CD4-positive, alpha-beta memory T cell (primary cell): ENCODE data around the gene RBM23. TPM values are rescaled to one million over a fixed set of nuclear protein-coding genes. Genes with fewer than 3 reads are reported as not detected.
A peak's percentile ranks its signal among the peaks of the same experiment; 100 is the strongest.

ENCODE experiments used
- CTCF ChIA-PET: fragments of 350-600 bp; sonication (Branson Sonifier 250); formaldehyde crosslinking; loops from one replicate; lab custom pipeline; 2021; ENCODE audit warnings: inconsistent platforms; ENCODE audit not compliant: partially characterized antibody; lab: Charles Lee
- POLR2A ChIA-PET: fragments of 350-600 bp; sonication (Branson Sonifier 250); formaldehyde crosslinking; loops from one replicate; lab custom pipeline; 2021; ENCODE audit not compliant: partially characterized antibody; lab: Charles Lee
- DNase-seq, 5 donors: peaks; one replicate each; pipeline versions ENCODE4 v3.0.0 to v3.0.0-alpha.2; 2020 to 2022; ENCODE audit warnings: mixed read lengths in 1 of 5
- H3K27ac ChIP-seq: one replicate; pipeline ENCODE4 v1.7.0; 2013; ENCODE audit warnings: low read depth, low read length
- H3K27me3 ChIP-seq: 2 replicates; pipeline ENCODE4 v1.7.0; 2013; ENCODE audit warnings: mild to moderate bottlenecking, low read length, moderate library complexity; ENCODE audit not compliant: insufficient read depth
- H3K36me3 ChIP-seq: 2 replicates; pipeline ENCODE4 v1.7.0; 2013; ENCODE audit warnings: mild to moderate bottlenecking, low read length, moderate library complexity; ENCODE audit not compliant: insufficient read depth
- H3K4me1 ChIP-seq: 2 replicates; pipeline ENCODE4 v1.7.0; 2013; ENCODE audit warnings: mild to moderate bottlenecking, low read length, moderate library complexity; ENCODE audit not compliant: insufficient read depth
- H3K4me3 ChIP-seq, 2 donors: one replicate each; pipeline ENCODE4 v1.7.0; 2013; ENCODE audit warnings: low read length in 2 of 2, mild to moderate bottlenecking in 1 of 2
- H3K9me3 ChIP-seq, 2 donors: one replicate each; pipeline ENCODE4 v1.7.0; 2013; ENCODE audit warnings: low read length in 2 of 2, control low read depth in 1 of 2; ENCODE audit not compliant: control insufficient read depth in 1 of 2
- H3K27ac Mint-ChIP-seq, 7 donors: one replicate each; pipeline ENCODE4 v1.8.0; 2020 to 2021; ENCODE audit warnings: mixed read lengths in 7 of 7, mild to moderate bottlenecking in 6 of 7, inconsistent platforms in 3 of 7, moderate library complexity in 3 of 7
- H3K27me3 Mint-ChIP-seq, 2 donors: one replicate each; pipeline ENCODE4 v1.8.0; 2020 to 2021; ENCODE audit warnings: mixed read lengths in 2 of 2
- H3K36me3 Mint-ChIP-seq, 2 donors: one replicate each; pipeline ENCODE4 v1.8.0; 2020 to 2021; ENCODE audit warnings: mixed read lengths in 2 of 2, inconsistent platforms in 1 of 2, mild to moderate bottlenecking in 1 of 2
- H3K4me1 Mint-ChIP-seq, 4 donors: one replicate each; pipeline ENCODE4 v1.8.0; 2020 to 2021; ENCODE audit warnings: mixed read lengths in 4 of 4, mild to moderate bottlenecking in 1 of 4
- H3K4me3 Mint-ChIP-seq, 8 donors: one replicate each; pipeline ENCODE4 v1.8.0; 2020 to 2021; ENCODE audit warnings: mixed read lengths in 8 of 8, mild to moderate bottlenecking in 7 of 8, moderate library complexity in 6 of 8, inconsistent platforms in 3 of 8
- H3K9me3 Mint-ChIP-seq, 8 donors: one replicate each; pipeline ENCODE4 v1.8.0; 2020 to 2021; ENCODE audit warnings: mixed read lengths in 8 of 8, mild to moderate bottlenecking in 5 of 8, inconsistent platforms in 3 of 8, moderate library complexity in 1 of 8
- intact Hi-C: fragments of 100-400 bp; cut with micrococcal nuclease; formaldehyde crosslinking; loops from one replicate; pipeline ENCODE4 v1.15.1; 2023
- polyA plus RNA-seq, 2 donors: library from polyadenylated mRNA; unstranded; fragments of 300-500 nt; fragmentation: Illumina TruSeq; gene quantifications; one replicate each; pipeline ENCODE4 v1.2.3, GENCODE V29; 2021
- total RNA-seq, 2 experiments: library from RNA; stranded (reverse); gene quantifications; one replicate each; pipeline ENCODE4 v1.2.3, GENCODE V29; 2021

The RBM23 gene
- total and polyA plus RNA-seq, 4 experiments from 2014 or later = 57.1 to 123 (median 88.6) TPM

DNA sequence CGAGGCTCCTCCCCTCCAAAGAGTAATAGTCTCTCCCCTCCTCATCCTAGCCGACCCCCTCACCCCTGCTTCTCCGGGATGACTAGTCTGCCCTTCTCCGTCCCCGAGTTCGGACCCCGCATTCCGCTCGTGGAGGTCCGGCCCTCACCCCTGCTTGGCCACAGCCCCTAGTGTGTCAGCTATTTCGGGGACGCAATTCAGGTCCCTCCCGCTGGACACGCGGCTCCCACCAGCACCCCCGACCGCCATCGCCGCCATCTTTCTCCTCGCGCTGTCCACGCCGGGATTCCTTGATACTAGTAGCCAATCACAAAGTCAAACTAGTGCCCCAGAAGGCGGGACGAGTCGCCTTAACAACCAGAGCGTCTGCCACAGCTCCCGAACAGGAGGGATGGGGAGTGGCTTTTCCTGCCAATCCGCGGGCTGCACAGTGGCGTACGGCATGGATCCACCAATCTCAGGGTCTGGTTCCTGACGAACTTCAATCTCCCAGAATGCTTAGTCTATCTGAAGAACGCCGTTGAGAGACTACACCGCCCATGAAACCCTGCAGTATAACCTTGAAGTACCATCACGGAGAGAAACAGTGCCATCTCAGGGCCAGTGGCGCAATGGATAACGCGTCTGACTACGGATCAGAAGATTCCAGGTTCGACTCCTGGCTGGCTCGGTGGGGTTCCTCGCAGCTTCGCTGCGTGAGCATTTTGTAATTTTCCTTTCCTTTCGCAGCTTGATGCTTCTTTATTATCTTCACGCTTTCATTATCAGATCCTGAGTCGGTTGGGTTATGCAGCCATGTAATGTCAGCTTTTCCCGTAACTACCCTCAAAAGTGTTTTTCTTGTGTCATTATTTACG, 10.4 kb upstream of the RBM23 start, which contains the start of gene PRMT5:
Gene PRMT5 (minus strand): TSS at position 273 of the 857 bp plus-strand sequence. CDS start 15 bp downstream, at position 258.
- H3K4me1 ChIP-seq = peaks cover 17% of the 10 kb centered on the region
- peaks cover 5% of the 10 kb centered on the region for H3K36me3 ChIP-seq
- Mint-ChIP-seq H3K4me3 (no peak within 1 kb of the TSS), H3K4me1 (peaks cover 9 to 14% (median 12%) of the 10 kb centered on the region in 4 donors), H3K27me3 (no peaks in the 10 kb centered on the region), H3K27ac (peak within 1 kb of the TSS in 1 of 7 donors; percentile 75), H3K9me3 (peaks cover 0 to 2% (median 0%) of the 10 kb centered on the region in 8 donors), H3K36me3 (peaks cover 15 to 18% of the 10 kb centered on the region in 2 donors)
- POLR2A ChIA-PET = interaction anchor here (0.6 to 5.2 kb wide), 29 partner anchors 10 to 1492 kb away, joined by 3 to 120 read pairs (median 6); partner anchors contain the start of genes ACIN1, AJUBA, C14orf119 and DAD1
- H3K27me3 ChIP-seq = no peaks in the 10 kb centered on the region
- H3K4me3 ChIP-seq = peak within 1 kb of the TSS; percentile 83 to 99
- CTCF ChIA-PET = interaction anchor here (0.6 to 6.7 kb wide), 38 partner anchors 9 to 392 kb away, joined by 3 to 94 read pairs (median 5); partner anchors contain the start of genes ACIN1, AJUBA, C14orf119 and DAD1
- intact Hi-C loops = loop anchor here (1.0 to 5.0 kb wide), 9 partner anchors 10 to 373 kb away; partner anchors contain the start of genes DAD1, HAUS4, LRP10 and MRPL52
- no peaks in the 10 kb centered on the region for H3K9me3 ChIP-seq
- H3K27ac ChIP-seq = peak within 1 kb of the TSS; percentile 91
- peak; percentile 98 to 100 (median 99) for DNase-seq

DNA sequence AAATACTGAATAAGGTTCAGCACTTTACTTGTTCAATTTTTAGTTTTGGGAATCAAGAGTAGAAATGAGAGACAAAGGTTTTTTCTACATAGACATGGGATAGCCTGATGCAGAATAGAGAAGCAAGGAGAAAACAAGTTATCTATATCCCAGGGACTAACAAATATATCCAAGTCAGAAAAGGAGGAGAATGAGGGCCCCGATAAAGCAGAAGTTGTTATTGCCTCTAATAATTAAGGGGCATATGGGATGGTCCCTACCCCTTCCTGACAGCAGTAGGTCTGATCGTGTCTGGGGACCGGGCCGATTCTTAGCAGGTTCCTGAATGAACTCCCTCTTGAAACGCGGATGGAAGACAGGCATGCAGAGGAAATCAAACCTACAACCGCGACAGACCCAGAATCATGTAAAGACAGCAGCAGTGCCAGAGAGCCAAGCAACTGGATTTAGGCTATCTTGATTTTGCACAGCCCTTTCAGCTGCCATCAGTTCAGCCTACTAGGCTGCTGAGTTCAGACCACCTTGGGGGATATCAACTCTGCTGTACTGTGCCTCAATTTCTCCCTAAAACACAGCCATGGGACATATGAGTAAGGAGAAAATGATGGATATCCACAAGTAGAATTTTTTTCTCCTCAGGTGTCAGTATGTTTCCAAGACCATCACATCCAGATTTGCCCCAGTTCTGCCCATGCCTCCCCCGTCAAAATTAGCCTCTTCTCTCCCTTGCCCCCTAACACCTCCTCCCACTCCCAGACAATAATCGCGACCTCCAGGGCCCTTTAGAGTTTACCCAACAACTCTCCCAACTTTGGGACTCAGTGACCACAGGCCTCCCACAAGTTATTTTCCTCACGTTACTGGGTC, 9.5 kb upstream of the RBM23 start:
- POLR2A ChIA-PET = interaction anchor here (0.6 to 5.2 kb wide), 24 partner anchors 9 to 1491 kb away, joined by 3 to 120 read pairs (median 6); partner anchors contain the start of genes ACIN1, AJUBA, C14orf119 and DAD1
- peaks cover 0 to 2% (median 0%) of the 10 kb centered on the region in 8 donors for H3K9me3 Mint-ChIP-seq

DNA sequence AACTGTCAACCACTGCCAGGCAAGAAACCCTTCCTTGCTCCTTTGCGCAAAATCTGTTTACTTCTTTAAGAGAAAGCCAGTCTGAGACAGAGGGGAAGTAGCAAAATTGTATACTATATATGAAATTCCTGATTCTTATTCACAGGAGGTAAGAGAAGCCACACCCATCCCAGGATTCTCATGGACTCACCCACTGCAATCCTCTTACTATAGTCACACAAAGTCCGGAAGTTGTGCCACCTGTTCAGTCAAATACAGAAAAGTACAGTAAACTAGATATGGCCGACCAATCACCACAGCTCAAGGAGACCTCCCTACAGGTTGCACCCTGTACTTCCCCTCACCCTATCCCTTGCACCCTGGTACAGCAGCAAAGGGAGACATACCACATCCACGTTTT, 7.4 kb upstream of the RBM23 start:
- Histone ChIP-seq H3K4me3 (no peak overlapping the region), H3K27ac (no peak overlapping the region), H3K36me3 (peaks cover 25% of the 10 kb centered on the region), H3K4me1 (peaks cover 17% of the 10 kb centered on the region), H3K9me3 (no peaks in the 10 kb centered on the region), H3K27me3 (no peaks in the 10 kb centered on the region)
- CTCF ChIA-PET = interaction anchor here (6.7 kb wide), 1 partner anchor 59 kb away, joined by 94 read pairs; the partner anchor contains the start of gene AJUBA
- Mint-ChIP-seq H3K27ac (peak overlapping the region in 2 of 7 donors; percentile 40 to 62), H3K36me3 (peaks cover 32 to 38% of the 10 kb centered on the region in 2 donors), H3K4me3 (peak overlapping the region in 1 of 8 donors; percentile 6), H3K4me1 (peaks cover 3 to 8% (median 5%) of the 10 kb centered on the region in 4 donors), H3K27me3 (no peaks in the 10 kb centered on the region), H3K9me3 (peaks cover 0 to 2% (median 0%) of the 10 kb centered on the region in 8 donors)
- DNase-seq = no peak
- POLR2A ChIA-PET = no interaction called here
- intact Hi-C loops = loop anchor here (5.0 kb wide), 1 partner anchor 376 kb away; the partner anchor contains the start of gene PPP1R3E

More for the DNA sequence above, 9.5 kb upstream of the RBM23 start:
- H3K27me3 Mint-ChIP-seq = no peaks in the 10 kb centered on the region
- no peaks in the 10 kb centered on the region for H3K9me3 ChIP-seq
- CTCF ChIA-PET = interaction anchor here (0.6 to 6.7 kb wide), 21 partner anchors 10 to 807 kb away, joined by 3 to 94 read pairs (median 5); partner anchors contain the start of genes ACIN1, AJUBA, C14orf119 and DAD1
- H3K4me3 ChIP-seq = peak overlapping the region; percentile 66 to 99
- peaks cover 17% of the 10 kb centered on the region for H3K4me1 ChIP-seq
- H3K4me1 Mint-ChIP-seq = peaks cover 9 to 14% (median 10%) of the 10 kb centered on the region in 4 donors
- H3K27ac Mint-ChIP-seq = peak overlapping the region in 1 of 7 donors; percentile 75
- DNase-seq = peak in 1 of 5 donors; percentile 12
- intact Hi-C loops = loop anchor here (1.0 to 5.0 kb wide), 9 partner anchors 9 to 374 kb away; partner anchors contain the start of genes DAD1, HAUS4, LRP10 and MRPL52
- peaks cover 12% of the 10 kb centered on the region for H3K36me3 ChIP-seq
- H3K4me3 Mint-ChIP-seq = no peak overlapping the region
- H3K27ac ChIP-seq = peak overlapping the region; percentile 91
- H3K27me3 ChIP-seq = no peaks in the 10 kb centered on the region
- H3K36me3 Mint-ChIP-seq = peaks cover 23% of the 10 kb centered on the region in 2 donors

DNA sequence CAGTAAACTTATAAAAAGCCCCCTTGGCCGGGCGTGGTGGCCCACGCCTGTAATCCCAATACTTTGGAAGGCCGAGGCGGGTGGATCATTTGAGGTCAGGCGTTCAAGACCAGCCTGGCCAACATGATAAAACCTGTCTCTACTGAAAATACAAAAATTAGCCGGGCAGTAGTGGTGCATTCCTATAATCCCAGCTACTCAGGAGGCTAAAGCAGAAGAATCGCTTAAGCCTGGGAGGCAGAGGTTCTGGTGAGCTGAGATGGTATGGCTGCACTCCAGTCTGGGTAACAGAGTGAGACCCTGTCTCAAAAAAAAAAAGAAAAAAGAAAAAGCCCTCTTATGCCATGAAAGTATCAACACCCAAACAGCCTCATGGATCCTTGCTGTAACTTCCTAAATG, 6.6 kb upstream of the RBM23 start:
- no peak for DNase-seq
- ChIA-PET POLR2A (no interaction called here), CTCF (interaction anchor here (6.7 kb wide), 1 partner anchor 60 kb away, joined by 94 read pairs; the partner anchor contains the start of gene AJUBA)
- Histone ChIP-seq H3K36me3 (peaks cover 25% of the 10 kb centered on the region), H3K27me3 (no peaks in the 10 kb centered on the region), H3K27ac (no peak overlapping the region), H3K4me3 (no peak overlapping the region), H3K4me1 (peaks cover 17% of the 10 kb centered on the region), H3K9me3 (no peaks in the 10 kb centered on the region)
- intact Hi-C loops = loop anchor here (5.0 kb wide), 1 partner anchor 377 kb away; the partner anchor contains the start of gene PPP1R3E
- H3K27ac Mint-ChIP-seq = no peak overlapping the region
- H3K9me3 Mint-ChIP-seq = peaks cover 0 to 2% (median 0%) of the 10 kb centered on the region in 8 donors
- H3K36me3 Mint-ChIP-seq = peaks cover 37 to 46% of the 10 kb centered on the region in 2 donors
- peaks cover 4 to 10% (median 5%) of the 10 kb centered on the region in 4 donors for H3K4me1 Mint-ChIP-seq
- no peak overlapping the region for H3K4me3 Mint-ChIP-seq
- no peaks in the 10 kb centered on the region for H3K27me3 Mint-ChIP-seq

DNA sequence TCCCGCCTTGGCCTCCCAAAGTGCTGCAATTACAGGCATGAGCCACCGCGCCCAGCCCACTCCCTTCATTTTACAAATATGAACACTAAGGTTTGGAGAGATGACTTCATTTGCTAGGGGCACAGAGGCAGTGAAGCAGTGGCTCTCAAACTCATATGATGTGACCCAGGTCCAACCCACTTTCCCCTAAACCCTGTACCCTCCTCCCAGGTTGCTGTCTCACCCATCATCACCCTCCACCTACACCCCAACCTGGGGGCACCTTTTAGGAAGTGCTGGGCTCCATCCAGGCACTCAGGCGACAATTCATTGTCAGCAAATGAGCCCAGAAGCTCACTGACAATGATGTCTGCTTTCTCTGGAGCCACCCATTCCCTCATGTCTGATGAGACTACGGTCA, 4.8 kb upstream of the RBM23 start:
- H3K4me1 ChIP-seq = peaks cover 19% of the 10 kb centered on the region
- H3K36me3 ChIP-seq = peaks cover 25% of the 10 kb centered on the region
- Mint-ChIP-seq H3K4me1 (peaks cover 4 to 19% (median 14%) of the 10 kb centered on the region in 4 donors), H3K27ac (no peak overlapping the region), H3K27me3 (peaks cover 0 to 4% of the 10 kb centered on the region in 2 donors), H3K36me3 (peaks cover 37 to 57% of the 10 kb centered on the region in 2 donors), H3K4me3 (no peak overlapping the region), H3K9me3 (peaks cover 0 to 9% (median 0%) of the 10 kb centered on the region in 8 donors)
- intact Hi-C loops = no loop called here
- no peaks in the 10 kb centered on the region for H3K27me3 ChIP-seq
- no peak overlapping the region for H3K4me3 ChIP-seq
- no peaks in the 10 kb centered on the region for H3K9me3 ChIP-seq
- H3K27ac ChIP-seq = no peak overlapping the region
- DNase-seq = no peak
- ChIA-PET CTCF (interaction anchor here (1.3 to 1.4 kb wide), 2 partner anchors 48 to 63 kb away, joined by 3 to 5 read pairs; no protein-coding TSS in a partner anchor), POLR2A (no interaction called here)

DNA sequence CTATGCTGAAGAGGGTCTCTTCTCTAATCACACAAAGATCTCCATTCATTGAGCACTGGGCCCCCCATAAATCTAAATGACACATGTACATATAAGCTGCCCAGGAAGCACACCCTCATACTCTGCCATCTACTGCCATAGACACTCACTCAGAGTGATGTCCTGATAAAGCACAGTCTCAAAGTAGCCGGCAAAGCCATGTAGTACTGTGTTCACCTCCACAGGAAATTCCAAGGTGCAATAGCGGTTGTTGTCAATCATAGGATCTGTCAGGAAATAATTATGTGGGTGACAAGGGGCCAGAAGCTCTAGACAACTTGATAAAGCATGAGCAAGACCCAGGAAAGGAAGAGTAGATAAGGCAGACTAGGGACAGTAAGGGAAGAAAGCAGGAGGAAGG, 3.3 kb upstream of the RBM23 start:
- Mint-ChIP-seq H3K27ac (peak overlapping the region in 2 of 7 donors; percentile 50 to 84), H3K36me3 (peaks cover 37 to 63% of the 10 kb centered on the region in 2 donors), H3K27me3 (peaks cover 0 to 4% of the 10 kb centered on the region in 2 donors), H3K9me3 (peaks cover 0 to 9% (median 0%) of the 10 kb centered on the region in 8 donors), H3K4me1 (peaks cover 11 to 30% (median 19%) of the 10 kb centered on the region in 4 donors), H3K4me3 (no peak overlapping the region)
- H3K4me1 ChIP-seq = peaks cover 17% of the 10 kb centered on the region
- no peaks in the 10 kb centered on the region for H3K27me3 ChIP-seq
- H3K27ac ChIP-seq = no peak overlapping the region
- intact Hi-C loops = no loop called here
- ChIA-PET CTCF (interaction anchor here (0.8 kb wide), 2 partner anchors 99 to 146 kb away, joined by 3 read pairs; no protein-coding TSS in a partner anchor), POLR2A (interaction anchor here (0.6 to 0.7 kb wide), 2 partner anchors 8 to 965 kb away, joined by 3 to 4 read pairs; no protein-coding TSS in a partner anchor)
- no peaks in the 10 kb centered on the region for H3K9me3 ChIP-seq
- no peak overlapping the region for H3K4me3 ChIP-seq
- peaks cover 25% of the 10 kb centered on the region for H3K36me3 ChIP-seq
- DNase-seq = no peak
